Umbilical cord (tissue), 2 donors: ENCODE measurements around the gene TMC1. TPM values are rescaled to one million over a fixed set of nuclear protein-coding genes. Genes with fewer than 3 reads are reported as not detected.
"Not testable (repeated sequence)": the region's sequence is repeated elsewhere in the genome, so short reads cannot be mapped to it uniquely, and the experiment has no call there.

Experiments used
- DNase-seq: peaks from one replicate; pipeline ENCODE4 v3.0.0-alpha.2; 2015; ENCODE audit warnings: low spot score
- total RNA-seq: library from RNA; depleted of rRNA; stranded (reverse); fragments of >200 nt; gene quantifications from one replicate; pipeline ENCODE4 v1.2.3, GENCODE V29; 2014; ENCODE audit warnings: low replicate concordance; ENCODE audit not compliant: insufficient read depth

Gene TMC1
- total RNA-seq, result 0.96 TPM

DNA sequence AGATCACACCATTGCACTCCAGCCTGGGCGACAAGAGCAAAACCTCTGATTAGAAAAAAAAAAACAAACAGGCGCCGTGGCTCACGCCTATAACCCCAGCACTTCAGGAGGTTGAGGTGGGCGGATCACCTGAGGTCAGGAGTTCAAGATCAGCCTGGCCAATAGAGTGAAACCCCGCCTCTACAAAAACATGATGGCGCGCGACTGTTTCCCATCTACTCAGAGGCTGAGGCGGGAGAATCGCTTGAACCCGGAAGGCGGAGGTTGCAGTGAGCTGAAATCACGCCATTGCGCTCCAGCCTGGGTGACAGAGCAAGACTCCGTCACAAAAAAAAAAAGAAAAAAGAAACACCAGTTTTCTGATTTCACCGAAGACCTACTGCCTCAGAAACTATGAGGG lies at the start of gene TMC1:
TMC1 (plus strand) TSS at position 193 of the 400 bp plus-strand sequence. CDS start 127,041 bp downstream, outside the sequence.
- not testable (repeated sequence) for DNase-seq

DNA sequence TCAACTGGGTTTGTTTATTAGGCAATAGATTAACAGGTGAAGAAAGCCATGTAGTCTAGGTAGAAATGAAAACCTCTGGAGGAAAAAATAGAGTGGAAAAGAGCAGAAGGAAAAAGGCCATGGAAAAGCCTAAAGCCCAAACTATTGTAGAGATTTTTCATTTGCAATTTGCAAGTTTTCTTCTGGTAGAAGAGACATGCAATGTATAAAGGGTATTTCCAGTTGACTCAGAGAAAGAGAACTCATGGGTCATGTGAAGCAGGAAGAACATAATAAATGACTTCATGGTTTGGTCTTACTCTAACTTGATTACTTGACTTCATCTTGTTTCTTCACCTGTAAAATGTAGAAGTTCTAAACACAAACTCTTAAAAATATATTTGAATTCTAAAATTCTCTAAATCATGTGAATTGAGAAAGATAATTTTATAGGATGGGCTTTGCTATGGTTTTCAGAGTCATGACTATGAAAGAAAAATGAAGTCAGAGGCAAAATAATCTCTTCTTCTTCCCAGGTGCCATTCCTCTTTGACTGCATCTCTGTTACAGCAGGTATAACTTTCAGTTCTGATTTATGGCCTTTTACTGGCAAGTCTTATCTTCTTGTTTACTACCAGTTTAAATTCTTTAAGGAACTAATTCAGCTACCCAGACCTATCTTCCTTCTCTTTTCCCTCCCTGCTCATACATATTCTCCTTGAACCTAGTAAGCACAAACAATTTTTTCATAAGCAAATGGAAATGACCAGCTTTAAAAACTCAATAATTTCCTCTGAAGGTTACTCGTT lies 47.7 kb upstream of the TMC1 start:
- no peak for DNase-seq

DNA sequence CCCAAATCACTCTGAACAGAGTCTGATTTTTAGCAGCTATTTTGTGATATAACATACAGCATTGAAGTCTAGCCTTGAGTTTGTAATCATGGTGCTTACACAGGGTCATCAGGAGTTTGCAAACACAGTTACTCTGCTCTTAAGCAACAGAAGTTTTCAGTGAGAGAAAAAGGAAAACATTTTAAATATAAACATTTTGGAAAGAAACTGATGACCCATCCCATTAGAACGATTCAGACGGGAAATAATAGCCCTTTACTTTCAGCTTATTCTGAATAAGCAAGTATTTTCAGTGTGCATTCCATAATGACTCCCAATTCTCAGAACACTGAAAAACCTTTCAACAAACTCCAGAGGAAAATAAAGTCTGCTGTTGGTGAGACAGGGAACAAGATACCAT lies 46.7 kb upstream of the TMC1 start:
- DNase-seq, result no peak

DNA sequence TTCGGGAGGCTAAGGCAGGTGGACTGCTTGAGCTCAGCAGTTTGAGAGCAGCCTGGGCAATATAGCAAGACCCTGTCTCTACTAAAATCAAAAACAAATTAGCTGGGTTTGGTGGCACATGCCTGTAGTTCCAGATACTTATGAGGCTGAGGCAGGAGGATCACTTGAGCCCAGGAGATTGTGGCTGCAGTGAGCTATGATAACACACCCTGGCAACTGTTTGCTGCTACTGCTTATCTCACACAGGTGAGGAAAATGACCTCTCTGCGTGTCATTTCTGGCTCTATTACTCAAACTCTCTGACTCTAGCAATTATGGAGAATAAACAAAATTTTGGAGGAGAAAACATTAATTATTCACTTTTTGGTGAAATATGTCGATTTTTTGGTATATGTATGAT lies 45.3 kb upstream of the TMC1 start:
- no peak for DNase-seq

DNA sequence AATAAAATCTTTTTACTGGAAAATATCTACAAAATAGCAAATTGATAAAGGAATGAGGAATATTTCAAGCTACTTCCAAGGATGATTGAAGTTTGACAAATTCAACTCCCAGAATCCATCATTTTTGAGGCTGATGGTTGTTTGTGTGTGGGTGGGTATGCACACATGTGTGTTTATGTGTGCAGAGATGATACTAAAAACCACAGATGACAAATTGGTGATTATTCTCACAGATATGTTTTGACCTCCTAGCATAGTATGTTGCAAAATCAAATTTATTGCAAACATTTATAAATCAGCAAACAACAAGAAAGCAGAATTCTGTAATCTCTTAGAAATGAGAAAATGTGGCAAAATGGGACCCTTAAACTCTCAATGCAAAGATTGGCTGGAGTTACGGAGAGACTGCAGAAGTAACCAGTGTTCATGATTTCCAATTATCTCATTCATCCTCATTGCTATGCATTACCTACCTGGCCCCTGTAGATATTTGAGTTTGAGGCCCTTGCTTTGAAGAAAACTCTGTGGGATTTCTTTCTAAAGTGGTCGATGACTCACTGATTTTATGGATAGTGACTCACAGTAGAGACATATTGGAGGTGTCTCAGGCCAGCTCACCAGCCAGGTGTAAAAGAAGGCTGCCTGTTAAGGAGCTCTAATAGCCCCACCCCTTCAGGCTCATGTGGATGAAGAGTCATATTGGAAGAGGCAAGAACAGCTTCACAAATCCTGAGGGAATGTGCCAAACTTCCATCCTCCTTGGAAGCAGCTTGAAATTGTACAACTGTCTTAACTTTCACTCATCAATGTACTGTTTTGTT lies 44.6 kb upstream of the TMC1 start:
- DNase-seq, result peak; percentile 44

DNA sequence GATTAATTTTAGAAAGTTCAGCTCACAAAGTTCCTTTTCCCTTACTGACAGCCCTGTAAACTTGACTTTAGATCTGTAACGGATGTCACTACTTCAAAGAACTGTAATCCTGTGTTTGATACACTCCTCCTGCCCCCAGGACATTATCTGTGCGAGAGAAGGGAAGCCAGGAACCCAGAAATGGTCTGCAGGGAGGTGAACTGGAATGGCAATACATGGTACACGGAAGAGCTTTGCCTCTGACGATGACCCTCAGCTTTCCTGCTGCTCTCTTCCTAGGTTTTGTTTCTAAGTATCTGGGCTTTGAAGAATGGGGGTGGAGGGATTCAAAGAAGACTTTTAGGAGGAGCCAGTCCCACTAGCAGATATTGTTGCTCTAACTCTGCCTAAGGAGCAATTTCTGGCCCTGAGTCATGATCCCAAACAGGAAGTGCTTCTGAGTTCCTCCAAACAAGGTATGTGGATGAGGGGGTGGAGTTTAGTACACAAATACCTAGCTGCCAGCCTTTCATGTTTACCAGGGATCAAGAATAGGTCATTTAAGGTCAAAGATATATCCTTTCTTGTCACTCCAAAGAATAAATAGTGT lies 43.4 kb upstream of the TMC1 start:
- DNase-seq, result peak; percentile 70

DNA sequence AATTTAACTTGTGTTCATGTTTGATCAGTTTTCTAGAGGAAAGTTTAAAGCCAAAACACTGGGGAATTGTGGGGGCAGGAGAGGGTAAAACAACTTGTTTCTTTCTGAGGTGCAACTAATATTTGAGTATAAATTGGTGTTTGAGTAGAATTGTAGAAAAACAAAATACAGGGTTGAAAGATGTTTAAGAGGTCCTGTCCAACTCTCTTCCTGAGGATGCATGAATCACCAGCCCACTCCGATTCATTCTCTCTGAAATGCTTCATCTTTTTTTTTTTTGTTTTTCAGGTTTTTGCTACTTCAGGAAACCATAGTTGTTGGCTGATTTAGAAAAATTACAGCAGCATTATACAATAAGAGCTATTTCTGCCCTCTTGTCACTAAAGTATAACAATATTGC lies 42.4 kb upstream of the TMC1 start:
- no peak for DNase-seq

DNA sequence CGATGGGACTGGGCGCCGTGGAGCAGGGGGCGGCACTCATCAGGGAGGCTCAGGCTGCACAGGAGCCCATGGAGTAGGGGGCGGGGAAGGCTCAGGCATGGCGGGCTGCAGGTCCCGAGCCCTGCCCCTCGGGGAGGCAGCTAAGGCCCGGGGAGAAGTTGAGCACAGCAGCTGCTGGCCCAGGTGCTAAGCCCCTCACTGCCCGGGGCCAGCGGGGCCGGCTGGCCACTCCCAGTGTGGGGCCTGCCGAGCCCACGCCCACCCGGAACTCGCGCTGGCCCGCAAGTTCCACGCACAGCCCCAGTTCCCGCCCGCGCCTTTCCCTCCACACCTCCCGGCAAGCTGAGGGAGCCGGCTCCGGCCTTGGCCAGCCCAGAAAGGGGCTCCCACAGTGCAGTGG lies 41.1 kb upstream of the TMC1 start:
- not testable (repeated sequence) for DNase-seq

DNA sequence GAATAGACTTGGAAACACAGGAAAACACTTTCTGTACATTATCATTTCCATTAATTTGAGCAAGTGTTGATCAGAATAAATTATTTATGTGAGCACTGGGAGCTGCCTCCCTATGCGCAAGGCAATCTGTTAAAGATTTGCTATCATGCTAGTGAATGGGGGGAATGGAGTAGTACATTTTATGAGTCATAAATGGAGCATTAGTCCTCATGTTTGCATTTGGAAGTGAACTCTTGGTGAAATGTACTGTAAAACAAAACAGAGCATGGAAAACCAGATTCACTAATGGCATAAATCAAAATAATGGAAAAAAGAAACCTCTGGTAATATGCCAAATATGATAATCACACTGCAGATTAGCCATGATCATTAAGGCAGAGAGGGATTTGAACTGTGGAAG lies 40.5 kb upstream of the TMC1 start:
- DNase-seq, result peak; percentile 74

DNA sequence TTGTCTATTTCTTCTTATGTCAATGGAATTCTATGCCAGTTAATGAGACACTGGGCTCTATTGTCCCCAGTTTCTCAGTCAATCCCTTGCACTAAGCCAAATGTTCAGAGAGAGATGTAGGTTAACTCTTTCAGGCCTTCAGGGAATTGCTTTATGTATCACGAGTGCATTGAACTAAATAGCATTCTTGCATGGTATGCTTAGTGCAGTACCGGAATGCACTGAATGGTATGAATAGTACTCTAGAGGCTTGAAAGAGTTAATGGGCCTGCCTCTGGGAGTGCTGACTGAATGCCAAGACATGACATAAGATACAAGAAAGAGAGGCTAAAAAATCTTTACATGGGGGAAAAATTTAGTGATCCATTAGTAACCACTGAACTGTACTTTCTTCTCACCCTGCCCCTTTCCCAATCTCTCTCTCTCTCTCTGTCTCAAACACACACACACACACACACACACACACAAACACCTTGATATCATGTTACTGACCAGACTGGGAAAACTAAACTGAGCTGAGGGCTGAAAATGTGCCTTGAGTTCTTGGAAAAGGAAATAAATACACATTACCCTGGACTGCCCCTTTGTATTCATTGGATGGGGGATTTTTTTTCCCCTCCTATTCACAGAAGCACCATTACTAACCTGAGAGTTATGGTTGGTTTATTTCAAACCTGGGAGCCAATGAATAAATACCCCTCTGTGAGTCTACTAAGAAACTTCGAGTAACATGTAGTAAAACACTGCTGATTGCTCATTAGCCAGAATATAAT lies 35.4 kb upstream of the TMC1 start:
- peak; percentile 45 for DNase-seq

DNA sequence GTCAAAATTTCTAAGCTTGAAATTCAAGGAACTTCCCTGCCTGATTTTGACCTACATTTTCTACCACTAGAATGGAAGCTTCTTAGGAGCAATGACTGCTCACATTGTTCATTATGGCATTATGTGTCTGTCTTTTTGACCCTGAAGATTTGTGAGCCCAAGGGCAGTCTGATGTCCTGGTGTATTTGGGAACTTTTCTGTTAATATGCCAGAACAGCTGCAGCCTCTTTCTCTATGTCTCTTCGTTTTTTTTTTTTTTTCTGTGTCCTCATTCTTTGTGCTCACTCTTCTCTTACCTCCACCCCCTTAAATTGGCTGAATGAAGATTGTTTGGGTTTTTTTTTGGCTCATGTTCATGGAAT lies 34.8 kb upstream of the TMC1 start:
- DNase-seq, result no peak

DNA sequence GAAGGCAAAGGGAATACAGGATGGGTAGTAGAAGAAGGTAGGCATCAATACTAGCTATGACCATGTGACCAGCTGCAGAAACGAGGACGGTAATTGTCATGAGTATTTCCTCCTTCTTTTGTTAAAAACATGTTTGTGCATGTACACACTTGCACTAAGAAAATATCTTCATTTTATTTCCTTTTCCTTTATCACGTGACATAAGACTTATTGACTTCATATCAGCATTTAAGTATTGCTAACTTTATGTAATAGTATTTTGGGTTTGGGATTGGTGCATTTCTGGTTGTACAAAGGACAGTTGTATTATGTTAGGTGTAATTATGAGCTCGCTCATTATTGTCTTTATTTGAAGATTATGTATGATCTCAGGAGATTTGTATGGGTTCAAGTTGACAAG lies 33.7 kb upstream of the TMC1 start:
- DNase-seq, result not testable (repeated sequence)

DNA sequence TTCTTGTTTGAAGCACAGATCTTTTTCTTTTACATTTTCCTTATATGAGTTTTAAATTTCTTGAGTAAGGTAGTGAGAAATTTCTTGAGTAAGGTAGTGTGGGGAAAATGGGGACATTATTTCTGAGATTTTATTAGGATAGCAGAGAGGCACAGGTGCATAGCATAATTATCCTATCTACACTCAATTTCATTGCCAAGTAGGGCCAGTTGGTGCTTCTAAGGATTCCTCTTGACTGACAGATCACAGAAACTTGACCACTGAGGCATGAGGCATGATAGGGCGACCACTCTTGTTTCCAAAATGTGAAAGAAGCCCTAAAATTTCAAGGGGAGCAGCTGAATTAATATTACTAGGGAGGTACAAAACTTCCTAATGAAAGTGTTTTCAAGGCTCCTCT lies 31.4 kb upstream of the TMC1 start:
- DNase-seq, result no peak

DNA sequence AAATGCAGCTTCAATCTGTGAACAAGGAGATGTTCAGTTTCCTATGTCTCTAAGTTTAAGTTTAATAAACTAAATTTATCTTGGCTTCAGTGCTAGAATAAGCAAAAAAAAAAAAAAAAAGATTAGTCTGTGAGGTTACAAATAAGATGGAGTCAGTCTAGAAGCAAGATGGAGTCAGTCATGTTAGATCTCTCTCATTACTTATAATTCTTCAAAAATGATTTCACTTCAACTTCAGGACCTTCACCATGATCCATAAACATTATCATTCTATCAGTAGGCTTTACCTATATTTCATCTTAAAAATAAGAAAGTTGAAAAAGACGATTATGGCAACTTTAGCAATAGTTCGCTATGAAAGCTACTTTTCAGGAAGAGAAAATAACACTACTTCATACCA lies 30.2 kb upstream of the TMC1 start:
- DNase-seq, result no peak

DNA sequence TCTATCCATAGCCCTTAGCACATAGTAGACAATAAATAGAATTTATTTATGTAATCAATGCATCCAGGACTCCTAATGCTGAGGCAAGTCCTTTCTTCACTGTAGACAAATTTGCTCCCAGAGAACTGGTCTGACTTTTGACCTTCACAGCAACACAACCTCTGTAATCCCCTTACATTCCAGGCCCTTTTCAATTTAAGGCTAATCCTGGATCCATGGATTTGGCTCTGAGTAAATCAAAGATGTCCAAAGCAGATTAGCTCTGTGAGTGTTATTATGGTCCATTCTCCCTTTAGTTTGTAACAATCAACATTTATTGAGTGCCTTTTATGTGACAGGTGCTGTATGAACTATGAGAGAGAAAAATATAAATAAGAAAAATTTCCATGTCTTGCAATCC lies 27.4 kb upstream of the TMC1 start:
- no peak for DNase-seq

DNA sequence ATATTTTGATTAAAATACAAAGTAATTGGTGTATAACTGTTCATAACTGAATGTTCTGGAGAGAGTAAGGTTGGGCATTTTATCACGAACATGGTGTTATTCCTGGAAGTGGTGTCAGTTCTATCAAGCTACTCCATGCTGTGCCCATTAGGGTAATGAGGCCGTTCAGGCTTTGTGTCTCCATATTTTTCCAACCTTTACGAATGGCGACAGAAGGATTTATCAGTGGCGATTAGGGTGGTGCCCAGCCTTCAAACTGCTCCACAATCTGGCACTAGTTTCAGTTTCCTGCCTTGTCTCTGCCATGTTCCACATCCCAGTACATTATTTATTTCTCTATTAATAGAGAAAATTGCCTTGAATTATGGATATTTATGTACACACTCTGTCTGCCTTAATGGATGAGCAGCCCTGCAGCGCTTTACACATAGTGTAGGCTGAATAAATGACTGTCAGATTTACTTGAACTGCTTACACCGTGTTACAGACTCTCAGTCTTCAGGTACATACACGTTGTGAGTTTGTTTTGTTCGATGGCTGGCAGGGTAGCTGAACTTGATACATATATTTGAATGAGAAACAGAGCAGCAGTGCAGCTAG lies 23.9 kb upstream of the TMC1 start:
- DNase-seq, result no peak

DNA sequence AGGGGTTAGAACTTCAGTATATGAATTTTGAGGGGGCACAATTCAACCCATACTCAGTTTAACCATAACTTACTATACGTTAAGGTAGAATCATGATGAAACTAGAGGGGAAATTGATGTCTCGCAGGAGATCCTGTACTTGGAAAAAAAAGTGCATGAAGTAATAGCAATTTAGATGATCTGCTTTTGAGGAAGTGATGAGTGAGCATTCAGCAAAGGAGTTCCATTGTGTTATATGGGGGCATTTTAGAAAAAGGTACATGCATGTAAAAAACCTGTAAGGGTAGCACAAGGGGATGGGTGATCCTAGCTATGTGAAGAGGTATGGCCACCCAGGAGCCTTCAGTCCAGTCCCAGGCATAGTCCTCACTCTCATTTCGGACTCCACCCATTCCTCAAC lies 14.8 kb upstream of the TMC1 start:
- no peak for DNase-seq

DNA sequence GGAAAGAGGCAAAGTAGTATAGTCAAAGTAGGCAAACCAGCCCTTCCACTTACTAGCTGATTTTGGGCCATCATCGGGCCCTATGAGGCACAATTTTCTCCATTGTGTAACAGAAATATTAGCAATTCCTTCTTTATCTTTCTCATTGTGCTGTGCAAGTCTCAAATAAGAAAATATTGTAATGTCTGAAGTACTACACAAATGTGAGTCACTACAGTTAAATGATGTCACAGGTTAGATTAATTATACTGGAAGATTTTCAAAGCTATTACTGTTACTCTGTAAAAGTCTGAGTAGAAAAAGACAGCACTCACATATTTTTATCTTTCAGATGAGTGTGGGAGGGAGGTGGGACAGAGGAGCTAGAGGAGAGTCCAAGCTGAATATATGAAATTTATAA lies 12.4 kb upstream of the TMC1 start:
- peak; percentile 62 for DNase-seq

DNA sequence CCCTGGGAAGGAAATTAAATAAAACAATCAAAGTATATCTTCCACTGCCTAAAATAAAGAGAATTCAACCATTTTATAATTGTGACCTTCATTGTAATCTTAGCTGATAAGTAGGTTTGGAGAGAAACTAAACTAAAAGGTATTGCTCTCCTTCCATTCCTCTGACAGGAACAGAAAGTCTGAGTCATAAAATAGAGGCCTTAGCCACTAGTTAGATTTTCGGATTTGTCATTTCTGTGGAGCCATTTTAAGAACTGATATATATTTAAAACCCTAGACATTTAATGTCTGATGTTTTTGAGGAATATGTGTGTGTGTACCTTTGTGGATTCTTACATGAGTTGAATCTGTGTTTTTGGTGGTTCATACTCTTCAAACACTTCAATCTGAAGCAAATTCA lies 11.8 kb upstream of the TMC1 start:
- DNase-seq, result peak; percentile 42

DNA sequence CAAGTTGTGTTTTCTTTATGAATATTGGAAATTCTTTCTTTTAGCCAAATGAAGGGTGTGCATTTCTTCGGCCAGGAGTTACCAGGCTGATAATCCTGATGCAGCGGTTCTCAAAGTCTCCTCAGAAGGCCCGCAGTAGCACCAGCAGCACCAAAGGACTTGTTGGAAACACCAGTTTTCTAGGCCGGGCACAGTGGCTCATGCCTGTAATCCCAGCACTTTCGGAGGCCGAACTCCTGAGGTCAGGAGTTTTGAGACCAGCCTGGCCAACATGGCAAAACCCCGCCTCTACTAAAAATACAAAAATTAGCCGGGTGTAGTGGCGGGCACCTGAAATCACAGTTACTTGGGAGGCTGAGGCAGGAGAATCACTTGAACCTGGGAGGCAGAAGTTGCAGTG lies 397 bp upstream of the TMC1 start:
- not testable (repeated sequence) for DNase-seq

DNA sequence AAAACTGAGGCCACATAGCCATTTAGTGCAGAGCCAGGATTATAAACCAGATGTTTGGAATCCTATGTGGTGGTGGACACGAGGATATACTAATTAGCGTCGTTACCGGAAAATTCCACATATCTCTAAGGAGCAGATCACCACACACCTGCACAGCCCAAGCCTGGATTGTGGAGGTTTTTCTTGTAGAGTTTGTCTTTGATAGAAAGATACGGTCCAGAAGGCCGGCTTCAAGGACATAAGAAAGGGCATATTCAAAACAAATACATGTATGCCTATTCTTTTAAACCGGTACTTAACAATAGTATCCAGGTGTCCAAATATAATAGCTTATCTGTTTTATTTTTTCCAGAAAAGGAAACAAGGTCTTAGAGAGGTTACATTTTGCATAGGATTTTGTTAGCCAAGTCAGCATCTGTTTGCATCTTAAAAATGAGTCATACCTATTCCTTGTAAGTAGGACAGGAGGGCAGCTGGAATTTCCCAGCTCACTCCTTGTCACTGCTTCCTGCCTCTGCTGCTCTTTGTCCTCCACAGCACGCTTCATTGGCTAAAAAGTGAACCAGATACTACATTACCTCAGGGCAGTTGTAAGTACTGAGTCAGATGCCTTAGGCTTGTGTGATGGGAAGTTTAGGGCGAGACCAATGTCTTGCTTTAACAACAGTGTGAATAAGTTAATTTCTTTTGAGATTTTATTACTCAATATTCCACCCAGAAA lies 3.6 kb downstream of the TMC1 start:
- DNase-seq, result peak; percentile 61
